GM12891 (cell line): ENCODE data around the gene NRK.

Experiments used
- POLR2A ChIP-seq: IDR thresholded peaks from 2 replicates; pipeline ENCODE4 v1.6.1; 2011; ENCODE audit warnings: low read depth, low read length, control low read depth
- POLR2AphosphoS5 ChIP-seq: IDR thresholded peaks from 2 replicates; pipeline ENCODE4 v1.6.1; 2011; ENCODE audit warnings: low read depth, low read length, control low read depth
- POU2F2 ChIP-seq: IDR thresholded peaks from 2 replicates; pipeline ENCODE4 v1.6.1; 2011; ENCODE audit warnings: low read depth, mild to moderate bottlenecking, control low read depth, low read length, moderate library complexity
- SPI1 ChIP-seq: IDR thresholded peaks from 2 replicates; pipeline ENCODE4 v1.6.1; 2011; ENCODE audit warnings: low read depth, low read length, control low read depth
- TAF1 ChIP-seq: IDR thresholded peaks from 2 replicates; pipeline ENCODE4 v1.6.1; 2011; ENCODE audit warnings: low read depth, low read length, control low read depth

GRCh38 chrX:105829011-105829410 is 6.7 kb downstream of the NRK start:
- TF ChIP-seq SPI1 (no peak), POLR2AphosphoS5 (no peak), POLR2A (no peak), TAF1 (no peak), POU2F2 (no peak)
